ENCODE results near the gene CPLX4. TPM values are rescaled to one million over a fixed set of nuclear protein-coding genes. Genes with fewer than 3 reads are reported as not detected.

CPLX4 gene
- total RNA-seq, 1 experiment from 2014 or later = not detected

Other genes starting within 250 kb of the CPLX4 start
- gene SEC11C, start 178.8 kb downstream of the CPLX4 start, total RNA-seq (2014; rRNA removed; shearing (Covaris generic)) = 22.1 and 25.2 TPM in 2 replicates
- gene GRP, start 98.5 kb downstream of the CPLX4 start, total RNA-seq (2014; rRNA removed; shearing (Covaris generic)) = not detected in 2 replicates
- gene RAX, start 45.2 kb downstream of the CPLX4 start, total RNA-seq (2014; rRNA removed; shearing (Covaris generic)) = not detected in 2 replicates
- gene LMAN1, start 40.6 kb upstream of the CPLX4 start, total RNA-seq (2014; rRNA removed; shearing (Covaris generic)) = 36.6 and 46.2 TPM in 2 replicates